GM19240 (cell line): ENCODE measurements around the gene SPOCK1.
"Not testable (repeated sequence)": the region's sequence is repeated elsewhere in the genome, so short reads cannot be mapped to it uniquely, and the experiment has no call there.

ENCODE experiments used
- DNase-seq: peaks from one replicate; pipeline ENCODE4 v3.0.0; 2011; ENCODE audit warnings: low spot score; ENCODE audit not compliant: insufficient read length

Gene SPOCK1

GRCh38 chr5:137398154-137398553 is 101.0 kb downstream of the SPOCK1 start:
- no peak for DNase-seq

GRCh38 chr5:137395011-137395755 is 103.9 kb downstream of the SPOCK1 start:
- no peak for DNase-seq

GRCh38 chr5:137394380-137394779 is 104.7 kb downstream of the SPOCK1 start:
- DNase-seq = no peak

GRCh38 chr5:137393196-137393993 is 105.7 kb downstream of the SPOCK1 start:
- no peak for DNase-seq

- no peak for DNase-seq
These were observed 106.9 kb downstream of the SPOCK1 start for GRCh38 chr5:137392261-137392660.

GRCh38 chr5:137391044-137391443 is 108.1 kb downstream of the SPOCK1 start:
- DNase-seq = not testable (repeated sequence)

GRCh38 chr5:137389042-137389441 is 110.1 kb downstream of the SPOCK1 start:
- DNase-seq = no peak

GRCh38 chr5:137385064-137385463 is 114.1 kb downstream of the SPOCK1 start:
- no peak for DNase-seq

GRCh38 chr5:137383909-137384308 is 115.2 kb downstream of the SPOCK1 start:
- no peak for DNase-seq

GRCh38 chr5:137381555-137381954 is 117.6 kb downstream of the SPOCK1 start:
- no peak for DNase-seq

- DNase-seq = no peak
These were observed 119.4 kb downstream of the SPOCK1 start for GRCh38 chr5:137379555-137380286.

- DNase-seq = no peak
These were observed 123.2 kb downstream of the SPOCK1 start for GRCh38 chr5:137375741-137376526.

- no peak for DNase-seq
These were observed 124.9 kb downstream of the SPOCK1 start for GRCh38 chr5:137374110-137374714.

- no peak for DNase-seq
These were observed 126.4 kb downstream of the SPOCK1 start for GRCh38 chr5:137372773-137373160.

GRCh38 chr5:137372016-137372772 is 126.9 kb downstream of the SPOCK1 start:
- no peak for DNase-seq

- no peak for DNase-seq
These were observed 128.7 kb downstream of the SPOCK1 start for GRCh38 chr5:137370096-137371071.

GRCh38 chr5:137368651-137369050 is 130.5 kb downstream of the SPOCK1 start:
- DNase-seq = no peak

- no peak for DNase-seq
These were observed 131.2 kb downstream of the SPOCK1 start for GRCh38 chr5:137367951-137368350.

GRCh38 chr5:137366526-137366925 is 132.6 kb downstream of the SPOCK1 start:
- DNase-seq = no peak
